ENCODE data around the gene MEIKIN. TPM values are rescaled to one million over a fixed set of nuclear protein-coding genes. Genes with fewer than 3 reads are reported as not detected.

Gene MEIKIN
- total RNA-seq, 1 experiment from 2014 or later: not detected

DNA sequence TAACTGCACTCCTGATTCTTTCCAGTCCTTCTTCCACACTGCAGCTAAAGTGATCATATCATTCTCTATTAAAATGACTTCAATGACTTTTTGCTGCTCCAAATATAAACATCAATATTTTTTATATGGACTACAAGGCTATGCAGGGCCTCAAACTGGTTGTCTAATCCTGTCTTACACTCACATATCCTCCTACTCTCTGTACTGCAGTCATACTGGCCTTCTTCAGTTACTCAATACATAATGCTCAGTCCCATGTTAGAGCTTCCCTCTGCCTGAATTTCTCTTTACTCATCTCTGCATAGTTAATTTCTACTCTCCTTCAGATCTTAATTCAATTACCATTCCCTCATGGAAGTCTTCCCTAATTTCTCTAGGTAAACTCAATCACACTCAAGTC, 3.4 kb downstream of the MEIKIN start:
- ATAC-seq (no peak), DNase-seq (no peak)
- Histone ChIP-seq H3K79me2 (ENCODE audit: low read length) (no peaks in the 10 kb centered on the region), H3K4me1 (ENCODE audit: insufficient read depth, low read length) (no peaks in the 10 kb centered on the region), H3K9ac (ENCODE audit: low read length) (no peak overlapping the region), H3K4me3 (ENCODE audit: low read length) (no peak overlapping the region), H3K27me3 (ENCODE audit: low read length) (peaks cover 15% of the 10 kb centered on the region; the same call in 1 of the 2 replicates), H2AFZ (ENCODE audit: low read length) (no peak overlapping the region), H3K4me2 (ENCODE audit: low read length) (no peak overlapping the region), H3K36me3 (ENCODE audit: low read depth, low read length) (no peaks in the 10 kb centered on the region), H3K9me2 (replicated peaks; ENCODE audit: low read length) (no peaks in the 10 kb centered on the region), H3K27ac (ENCODE audit: low read length) (no peak overlapping the region), H4K20me1 (ENCODE audit: low read length) (no peaks in the 10 kb centered on the region), H3F3A (ENCODE audit: low read length, unreplicated experiment) (no peaks in the 10 kb centered on the region), H3K9me3 (ENCODE audit: low read length) (no peaks in the 10 kb centered on the region)
- ChIA-PET POLR2A (ENCODE audit: unreplicated experiment) (no interaction called here), CTCF (no interaction called here)
- intact Hi-C loops (cut with micrococcal nuclease): no loop called here
- BruUV-seq (replicated peaks): no TSS peak
- TF ChIP-seq EZH2 (IDR thresholded peaks at IDR 0.05; ENCODE audit: low read length, unreplicated experiment) (no peak), EZH2phosphoT487 (IDR thresholded peaks at IDR 0.05; ENCODE audit: borderline replicate concordance, low read length) (no peak)
- TF ChIP-seq, protein P1, sequence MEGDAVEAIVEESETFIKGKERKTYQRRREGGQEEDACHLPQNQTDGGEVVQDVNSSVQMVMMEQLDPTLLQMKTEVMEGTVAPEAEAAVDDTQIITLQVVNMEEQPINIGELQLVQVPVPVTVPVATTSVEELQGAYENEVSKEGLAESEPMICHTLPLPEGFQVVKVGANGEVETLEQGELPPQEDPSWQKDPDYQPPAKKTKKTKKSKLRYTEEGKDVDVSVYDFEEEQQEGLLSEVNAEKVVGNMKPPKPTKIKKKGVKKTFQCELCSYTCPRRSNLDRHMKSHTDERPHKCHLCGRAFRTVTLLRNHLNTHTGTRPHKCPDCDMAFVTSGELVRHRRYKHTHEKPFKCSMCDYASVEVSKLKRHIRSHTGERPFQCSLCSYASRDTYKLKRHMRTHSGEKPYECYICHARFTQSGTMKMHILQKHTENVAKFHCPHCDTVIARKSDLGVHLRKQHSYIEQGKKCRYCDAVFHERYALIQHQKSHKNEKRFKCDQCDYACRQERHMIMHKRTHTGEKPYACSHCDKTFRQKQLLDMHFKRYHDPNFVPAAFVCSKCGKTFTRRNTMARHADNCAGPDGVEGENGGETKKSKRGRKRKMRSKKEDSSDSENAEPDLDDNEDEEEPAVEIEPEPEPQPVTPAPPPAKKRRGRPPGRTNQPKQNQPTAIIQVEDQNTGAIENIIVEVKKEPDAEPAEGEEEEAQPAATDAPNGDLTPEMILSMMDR (conservative IDR thresholded peaks at IDR 0.05; ENCODE audit: low read depth, low read length): no peak

DNA sequence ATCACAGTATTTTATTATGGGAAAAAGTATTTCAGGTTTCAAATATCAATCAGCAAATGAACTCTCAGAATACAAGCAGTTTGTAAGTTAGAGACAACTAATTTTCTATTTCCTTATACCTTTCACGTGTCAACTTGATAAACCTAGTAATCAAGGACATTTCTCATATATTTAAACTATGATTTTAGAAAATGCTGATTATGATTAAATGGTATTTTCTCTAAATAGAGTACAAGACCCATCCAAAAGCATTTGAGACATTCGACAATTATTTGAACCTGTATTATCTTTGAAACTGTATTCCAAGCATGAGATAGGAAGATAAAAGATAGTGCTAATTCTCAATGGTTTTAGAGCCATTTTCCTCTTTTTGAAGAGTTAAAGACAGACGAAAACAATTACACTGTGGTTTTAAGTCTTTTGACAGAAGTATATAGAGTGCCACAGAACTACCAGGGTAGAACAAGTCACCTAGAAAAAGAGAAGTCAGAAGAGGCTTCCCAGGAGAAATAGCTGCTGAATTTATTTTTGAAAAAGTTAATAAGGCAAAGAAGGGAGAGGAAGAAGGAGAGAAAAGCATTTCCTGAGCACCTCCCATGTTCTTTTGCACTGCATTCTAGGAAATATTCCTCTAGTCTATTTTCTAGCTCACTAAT, 5.6 kb downstream of the MEIKIN start:
- Histone ChIP-seq H3K4me3 (ENCODE audit: low read length) (no peak overlapping the region), H3K27ac (ENCODE audit: low read length) (no peak overlapping the region), H3K9me3 (ENCODE audit: low read length) (no peaks in the 10 kb centered on the region), H3K4me1 (ENCODE audit: insufficient read depth, low read length) (no peaks in the 10 kb centered on the region), H3K27me3 (ENCODE audit: low read length) (peaks cover 23% of the 10 kb centered on the region; the same call in 1 of the 2 replicates), H2AFZ (ENCODE audit: low read length) (no peak overlapping the region), H3K36me3 (ENCODE audit: low read depth, low read length) (no peaks in the 10 kb centered on the region), H3K4me2 (ENCODE audit: low read length) (no peak overlapping the region), H3K79me2 (ENCODE audit: low read length) (no peaks in the 10 kb centered on the region), H3K9ac (ENCODE audit: low read length) (no peak overlapping the region), H3F3A (ENCODE audit: low read length, unreplicated experiment) (no peaks in the 10 kb centered on the region), H4K20me1 (ENCODE audit: low read length) (no peaks in the 10 kb centered on the region), H3K9me2 (replicated peaks; ENCODE audit: low read length) (no peaks in the 10 kb centered on the region)
- ATAC-seq (no peak), DNase-seq (no peak)
- CTCF ChIA-PET: no interaction called here
- POLR2A ChIA-PET (ENCODE audit: unreplicated experiment): no interaction called here
- BruUV-seq (replicated peaks): no TSS peak
- intact Hi-C loops (cut with micrococcal nuclease): no loop called here
- no peak for TF ChIP-seq EZH2 (IDR thresholded peaks at IDR 0.05; ENCODE audit: low read length, unreplicated experiment)
- TF ChIP-seq EZH2phosphoT487 (IDR thresholded peaks at IDR 0.05; ENCODE audit: borderline replicate concordance, low read length): no peak
- TF ChIP-seq, protein P1 (conservative IDR thresholded peaks at IDR 0.05; ENCODE audit: low read depth, low read length): no peak

DNA sequence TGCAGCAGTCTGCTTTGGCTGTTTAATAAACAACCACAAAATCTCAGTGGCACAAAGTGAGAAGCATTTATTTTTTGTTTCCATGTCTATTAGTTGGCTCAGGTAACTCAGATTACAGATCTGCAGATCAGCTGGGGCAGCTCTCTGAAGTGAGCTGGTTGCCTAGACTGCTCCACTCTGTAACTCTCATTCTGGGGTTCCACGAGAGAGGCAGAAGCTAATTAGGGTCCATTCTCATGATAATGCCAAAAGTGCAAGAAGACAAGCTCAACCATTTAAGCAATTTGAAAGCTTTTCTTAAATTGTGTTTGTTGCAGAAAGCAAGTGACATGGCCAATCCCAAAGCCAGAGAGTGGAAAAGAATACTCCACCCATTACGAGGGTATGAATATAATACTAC, 13.2 kb downstream of the MEIKIN start:
- Histone ChIP-seq H2AFZ (ENCODE audit: low read length) (no peak overlapping the region), H3K36me3 (ENCODE audit: low read depth, low read length) (no peaks in the 10 kb centered on the region), H3F3A (ENCODE audit: low read length, unreplicated experiment) (no peaks in the 10 kb centered on the region), H3K4me3 (ENCODE audit: low read length) (no peak overlapping the region), H3K27me3 (ENCODE audit: low read length) (peaks cover 24% of the 10 kb centered on the region), H3K9me3 (ENCODE audit: low read length) (no peaks in the 10 kb centered on the region), H3K27ac (ENCODE audit: low read length) (no peak overlapping the region), H4K20me1 (ENCODE audit: low read length) (no peaks in the 10 kb centered on the region), H3K9me2 (replicated peaks; ENCODE audit: low read length) (no peaks in the 10 kb centered on the region), H3K4me2 (ENCODE audit: low read length) (no peak overlapping the region), H3K9ac (ENCODE audit: low read length) (no peak overlapping the region), H3K79me2 (ENCODE audit: low read length) (no peaks in the 10 kb centered on the region), H3K4me1 (ENCODE audit: insufficient read depth, low read length) (no peaks in the 10 kb centered on the region)
- POLR2A ChIA-PET (ENCODE audit: unreplicated experiment): no interaction called here
- intact Hi-C loops (cut with micrococcal nuclease): no loop called here
- ATAC-seq: no peak
- no peak for DNase-seq
- CTCF ChIA-PET: no interaction called here
- TF ChIP-seq, protein P1 (conservative IDR thresholded peaks at IDR 0.05; ENCODE audit: low read depth, low read length): no peak
- TF ChIP-seq EZH2 (IDR thresholded peaks at IDR 0.05; ENCODE audit: low read length, unreplicated experiment) (no peak), EZH2phosphoT487 (IDR thresholded peaks at IDR 0.05; ENCODE audit: borderline replicate concordance, low read length) (no peak)
- BruUV-seq (replicated peaks): no TSS peak
